Smooth muscle cell (in vitro differentiated cells): ENCODE measurements around the gene XXYLT1. TPM values are rescaled to one million over a fixed set of nuclear protein-coding genes. Genes with fewer than 3 reads are reported as not detected.

Experiments used
- DNase-seq: peaks from one replicate; lab custom pipeline; 2025; ENCODE audit not compliant: unreplicated experiment; lab: John Stamatoyannopoulos, UW
- H2AFZ ChIP-seq: fragments of 200-600 bp; sonication (generic); 2 replicates; pipeline ENCODE4 v1.6.0; 2016; ENCODE audit warnings: antibody characterized with exemption, low read depth, mild to moderate bottlenecking
- H3F3A ChIP-seq: fragments of 200-600 bp; sonication (generic); 2 replicates; pipeline ENCODE4 v1.6.0; 2017; ENCODE audit warnings: antibody characterized with exemption, low read depth
- H3K27ac ChIP-seq: fragments of 200-600 bp; sonication (generic); 2 replicates; pipeline ENCODE4 v1.5.1; 2016; ENCODE audit warnings: low read depth, mild to moderate bottlenecking
- H3K27me3 ChIP-seq: fragments of 200-600 bp; sonication (generic); 2 replicates; pipeline ENCODE4 v1.6.1; 2016; ENCODE audit warnings: low read depth, mild to moderate bottlenecking
- H3K36me3 ChIP-seq: fragments of 200-600 bp; sonication (generic); 2 replicates; pipeline ENCODE4 v1.5.1; 2016; ENCODE audit warnings: low read depth
- H3K4me1 ChIP-seq: fragments of 200-600 bp; sonication (generic); 2 replicates; pipeline ENCODE4 v1.5.1; 2016; ENCODE audit warnings: low read depth
- H3K4me2 ChIP-seq: fragments of 200-600 bp; sonication (generic); 2 replicates; pipeline ENCODE4 v1.6.0; 2016; ENCODE audit warnings: mild to moderate bottlenecking
- H3K4me3 ChIP-seq: fragments of 200-600 bp; sonication (generic); 2 replicates; pipeline ENCODE4 v1.5.1; 2016; ENCODE audit warnings: mild to moderate bottlenecking
- H3K79me2 ChIP-seq: fragments of 200-600 bp; sonication (generic); 2 replicates; pipeline ENCODE4 v1.6.0; 2016; ENCODE audit warnings: low read depth, mild to moderate bottlenecking
- H3K9ac ChIP-seq: fragments of 200-600 bp; sonication (generic); 2 replicates; pipeline ENCODE4 v1.6.0; 2016; ENCODE audit warnings: low read depth
- H3K9me3 ChIP-seq: fragments of 200-600 bp; sonication (generic); replicated peaks from 2 replicates; pipeline ENCODE4 v1.5.1; 2016; ENCODE audit warnings: low read depth
- H4K20me1 ChIP-seq: fragments of 200-600 bp; sonication (generic); 2 replicates; pipeline ENCODE4 v1.6.0; 2016; ENCODE audit warnings: low read depth
- WGBS: methylation state at CpG from one replicate; pipeline ENCODE4 v1.1.7; 2016; ENCODE audit warnings: low lambda C conversion rate; 5-methylcytosine and 5-hydroxymethylcytosine counted together
- polyA plus RNA-seq: library from polyadenylated mRNA; unstranded; fragments of >200 nt; fragmentation: Nextera tagmentation; extraction: Ambion mirVana; gene quantifications from 2 replicates; pipeline ENCODE4 v1.2.1, GENCODE V29; 2016
- total RNA-seq: library from RNA; depleted of rRNA; stranded (reverse); fragments of >200 nt; gene quantifications from 2 replicates; pipeline ENCODE4 v1.2.3, GENCODE V29; 2014
- TF ChIP-seq, protein P1 (sequence below): fragments of 200-600 bp; sonication (generic); IDR thresholded peaks from 2 replicates; pipeline ENCODE4 v1.5.1; 2017; ENCODE audit warnings: borderline replicate concordance, mild to moderate bottlenecking, antibody characterized with exemption; ENCODE audit not compliant: insufficient read depth, poor library complexity, severe bottlenecking

Gene XXYLT1
- total and polyA plus RNA-seq, 2 experiments from 2014 or later: 22.2 to 35.4 TPM

DNA sequence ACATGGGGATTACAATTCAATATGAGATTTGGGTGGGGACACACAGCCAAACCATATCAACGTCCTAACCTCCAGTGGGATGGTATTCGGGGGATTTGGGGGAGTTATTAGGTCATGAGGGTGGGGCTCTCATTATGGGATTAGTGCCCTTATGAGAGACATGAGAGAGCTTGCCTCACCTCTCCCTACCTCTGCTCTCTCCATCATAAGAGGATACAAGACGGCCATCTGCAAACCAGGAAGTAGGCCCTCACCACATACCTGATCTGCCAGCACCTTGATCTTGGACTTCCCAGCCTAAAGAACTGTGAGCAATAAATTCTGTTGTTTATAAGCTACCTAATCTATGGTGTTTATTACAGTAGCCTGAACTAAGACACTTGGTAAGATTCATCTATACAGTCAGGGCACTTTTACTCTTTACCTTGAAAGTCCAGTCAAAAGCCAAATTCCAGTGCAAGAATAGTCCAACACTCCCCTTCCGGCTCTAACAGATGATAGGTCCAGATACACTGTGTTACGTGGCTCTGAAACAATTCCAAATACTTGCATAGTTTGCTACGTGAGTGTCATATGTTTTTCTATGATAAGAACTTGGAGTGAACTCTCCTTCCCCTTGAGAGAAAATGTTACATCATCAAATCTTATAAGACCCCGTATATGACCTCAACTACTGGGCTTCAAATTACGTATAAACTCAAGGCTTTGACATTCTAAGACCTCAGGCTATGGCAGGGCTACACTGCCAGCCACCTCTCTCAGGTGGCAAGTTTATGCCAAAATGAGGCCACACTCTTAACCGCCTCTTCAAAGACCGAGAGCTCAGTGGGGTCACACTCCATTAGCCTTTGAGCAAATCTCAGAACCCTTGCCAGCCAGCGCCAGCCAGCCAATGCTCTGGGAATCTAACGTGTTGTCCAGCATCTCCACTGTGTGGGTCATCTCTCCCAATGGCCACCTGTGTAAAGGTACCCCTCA, 129.9 kb downstream of the XXYLT1 start:
- no peaks in the 10 kb centered on the region for H3K9me3 ChIP-seq
- no peaks in the 10 kb centered on the region for H4K20me1 ChIP-seq
- TF ChIP-seq, protein P1, sequence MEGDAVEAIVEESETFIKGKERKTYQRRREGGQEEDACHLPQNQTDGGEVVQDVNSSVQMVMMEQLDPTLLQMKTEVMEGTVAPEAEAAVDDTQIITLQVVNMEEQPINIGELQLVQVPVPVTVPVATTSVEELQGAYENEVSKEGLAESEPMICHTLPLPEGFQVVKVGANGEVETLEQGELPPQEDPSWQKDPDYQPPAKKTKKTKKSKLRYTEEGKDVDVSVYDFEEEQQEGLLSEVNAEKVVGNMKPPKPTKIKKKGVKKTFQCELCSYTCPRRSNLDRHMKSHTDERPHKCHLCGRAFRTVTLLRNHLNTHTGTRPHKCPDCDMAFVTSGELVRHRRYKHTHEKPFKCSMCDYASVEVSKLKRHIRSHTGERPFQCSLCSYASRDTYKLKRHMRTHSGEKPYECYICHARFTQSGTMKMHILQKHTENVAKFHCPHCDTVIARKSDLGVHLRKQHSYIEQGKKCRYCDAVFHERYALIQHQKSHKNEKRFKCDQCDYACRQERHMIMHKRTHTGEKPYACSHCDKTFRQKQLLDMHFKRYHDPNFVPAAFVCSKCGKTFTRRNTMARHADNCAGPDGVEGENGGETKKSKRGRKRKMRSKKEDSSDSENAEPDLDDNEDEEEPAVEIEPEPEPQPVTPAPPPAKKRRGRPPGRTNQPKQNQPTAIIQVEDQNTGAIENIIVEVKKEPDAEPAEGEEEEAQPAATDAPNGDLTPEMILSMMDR: no peak
- H2AFZ ChIP-seq: no peak overlapping the region
- 97% methylated on average over 12 of the region's 12 CpGs for WGBS
- no peak overlapping the region for H3K4me3 ChIP-seq
- no peak overlapping the region for H3K4me2 ChIP-seq
- no peak for DNase-seq
- H3K4me1 ChIP-seq: no peaks in the 10 kb centered on the region
- no peaks in the 10 kb centered on the region for H3F3A ChIP-seq
- H3K36me3 ChIP-seq: no peaks in the 10 kb centered on the region
- no peaks in the 10 kb centered on the region for H3K79me2 ChIP-seq
- H3K9ac ChIP-seq: no peak overlapping the region
- no peaks in the 10 kb centered on the region for H3K27me3 ChIP-seq
- no peak overlapping the region for H3K27ac ChIP-seq

DNA sequence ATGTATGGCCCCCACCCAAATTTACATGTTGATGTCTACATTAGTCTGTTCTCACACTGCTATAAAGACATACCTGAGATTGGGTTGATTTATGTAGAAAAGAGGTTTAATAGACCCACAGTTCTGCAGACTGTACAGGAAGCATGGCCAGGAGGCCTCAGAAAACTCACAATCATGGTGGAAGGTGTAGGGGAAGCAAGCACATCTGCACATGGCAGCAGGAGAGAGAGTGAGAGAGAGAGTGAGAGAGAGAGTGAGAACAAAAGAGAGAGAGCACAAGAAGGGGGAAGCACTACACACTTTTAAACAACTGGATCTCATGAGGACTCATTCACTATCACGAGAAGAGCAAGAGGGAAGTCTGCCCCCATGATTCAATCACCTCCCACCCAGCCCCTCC, 130.5 kb downstream of the XXYLT1 start:
- Histone ChIP-seq H3K27ac (no peak overlapping the region), H2AFZ (no peak overlapping the region), H3K27me3 (no peaks in the 10 kb centered on the region), H3K36me3 (no peaks in the 10 kb centered on the region), H3K4me2 (no peak overlapping the region), H3K79me2 (no peaks in the 10 kb centered on the region), H3K4me1 (no peaks in the 10 kb centered on the region), H3K4me3 (no peak overlapping the region), H4K20me1 (no peaks in the 10 kb centered on the region), H3K9ac (no peak overlapping the region), H3F3A (no peaks in the 10 kb centered on the region), H3K9me3 (no peaks in the 10 kb centered on the region)
- no peak for DNase-seq
- WGBS: 100% methylated on average over 1 of the region's 1 CpG
- TF ChIP-seq, protein P1: no peak

DNA sequence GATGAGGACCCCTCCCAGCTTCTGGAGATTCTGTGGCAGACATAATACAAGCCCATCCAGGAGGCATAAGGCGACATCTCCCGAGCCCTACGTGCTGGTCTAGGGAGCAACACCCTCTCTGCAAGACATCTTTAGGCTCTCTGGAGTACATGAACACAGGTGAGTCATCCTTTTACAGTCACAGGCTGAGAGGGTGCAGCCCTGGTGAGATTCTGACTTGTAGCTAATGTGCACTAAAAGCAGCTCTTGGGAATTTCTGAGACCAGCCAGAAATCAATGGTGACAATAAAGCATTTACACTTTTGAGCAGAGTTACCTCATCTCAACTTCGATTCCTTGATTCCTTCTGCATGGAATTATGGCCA, 131.1 kb downstream of the XXYLT1 start:
- 76% methylated on average over 4 of the region's 4 CpGs for WGBS
- Histone ChIP-seq H3K9me3 (no peaks in the 10 kb centered on the region), H3K36me3 (no peaks in the 10 kb centered on the region), H3K4me1 (no peaks in the 10 kb centered on the region), H3K4me3 (no peak overlapping the region), H4K20me1 (no peaks in the 10 kb centered on the region), H3K27ac (no peak overlapping the region), H3K4me2 (no peak overlapping the region), H3F3A (no peaks in the 10 kb centered on the region), H3K27me3 (no peaks in the 10 kb centered on the region), H3K79me2 (no peaks in the 10 kb centered on the region), H3K9ac (no peak overlapping the region), H2AFZ (no peak overlapping the region)
- TF ChIP-seq, protein P1: no peak
- no peak for DNase-seq
